ENCODE data around the gene IL31. TPM values are rescaled to one million over a fixed set of nuclear protein-coding genes. Genes with fewer than 3 reads are reported as not detected.

IL31 gene
- total RNA-seq, 1 experiment from 2014 or later = not detected

GRCh38 chr12:122142857-122143256, 31.2 kb downstream of the IL31 start:
- ChIA-PET CTCF (interaction anchor here (0.6 kb wide), 1 partner anchor 14 kb away, joined by 7 read pairs; no protein-coding TSS in a partner anchor), POLR2A (no interaction called here)
- DNase-seq (ENCODE audit: low read depth, low spot score) (no peak), ATAC-seq (no peak)
- no peak overlapping the region for H3K4me3 ChIP-seq (ENCODE audit: low read depth in 2 of 2, low read length in 2 of 2)
- no TSS peak for BruUV-seq (replicated peaks)
- H3K36me3 ChIP-seq (ENCODE audit: control insufficient read depth, insufficient read depth, low read length) = no peaks in the 10 kb centered on the region; the same call in 1 of the 2 replicates
- in situ Hi-C loops (cut with HindIII; ENCODE audit: low pct_unique_long_range_greater_than_20kb, low sequenced_read_pairs) = no loop called here
- no peak overlapping the region for H3K27ac ChIP-seq (ENCODE audit: low read length)
- TF ChIP-seq CTCF (IDR thresholded peaks at IDR 0.05) (no peak), TCF7L2 (IDR thresholded peaks at IDR 0.05; ENCODE audit: low read depth, low read length) (no peak), POLR2AphosphoS5 (IDR thresholded peaks at IDR 0.05; ENCODE audit: low read depth, low read length) (no peak), REST (IDR thresholded peaks at IDR 0.05; ENCODE audit: insufficient read depth in 1 of 2, low read depth in 2 of 2, low read length in 1 of 2) (no peak), SIN3A (IDR thresholded peaks at IDR 0.05; ENCODE audit: borderline replicate concordance, insufficient read depth, low read depth, low read length) (no peak)
- no peaks in the 10 kb centered on the region for H3K27me3 ChIP-seq (ENCODE audit: control insufficient read depth, insufficient read depth, low read length)
- H3K4me1 ChIP-seq (ENCODE audit: control insufficient read depth, insufficient read depth, low read length) = no peaks in the 10 kb centered on the region
- intact Hi-C loops (cut with micrococcal nuclease; ENCODE audit: unreplicated experiment) = no loop called here
- H3K9me3 ChIP-seq (ENCODE audit: control insufficient read depth, insufficient read depth, low read depth, low read length) = no peaks in the 10 kb centered on the region

GRCh38 chr12:122141911-122142725, 31.9 kb downstream of the IL31 start:
- DNase-seq (ENCODE audit: low read depth, low spot score) = no peak
- TF ChIP-seq POLR2AphosphoS5 (IDR thresholded peaks at IDR 0.05; ENCODE audit: low read depth, low read length) = no peak
- no peak for TF ChIP-seq TCF7L2 (IDR thresholded peaks at IDR 0.05; ENCODE audit: low read depth, low read length)
- no peak for TF ChIP-seq CTCF (IDR thresholded peaks at IDR 0.05)
- no peak for TF ChIP-seq REST (IDR thresholded peaks at IDR 0.05; ENCODE audit: insufficient read depth in 1 of 2, low read depth in 2 of 2, low read length in 1 of 2)
- no peak for TF ChIP-seq SIN3A (IDR thresholded peaks at IDR 0.05; ENCODE audit: borderline replicate concordance, insufficient read depth, low read depth, low read length)
- H3K4me3 ChIP-seq (ENCODE audit: low read depth in 2 of 2, low read length in 2 of 2) = no peak overlapping the region
- no peaks in the 10 kb centered on the region for H3K4me1 ChIP-seq (ENCODE audit: control insufficient read depth, insufficient read depth, low read length)
- no TSS peak for BruUV-seq (replicated peaks)
- in situ Hi-C loops (cut with HindIII; ENCODE audit: low pct_unique_long_range_greater_than_20kb, low sequenced_read_pairs) = no loop called here
- ChIA-PET POLR2A (no interaction called here), CTCF (interaction anchor here (0.6 kb wide), 1 partner anchor 57 kb away, joined by 11 read pairs; no protein-coding TSS in a partner anchor)
- no peaks in the 10 kb centered on the region; the same call in 1 of the 2 replicates for H3K36me3 ChIP-seq (ENCODE audit: control insufficient read depth, insufficient read depth, low read length)
- no peaks in the 10 kb centered on the region for H3K9me3 ChIP-seq (ENCODE audit: control insufficient read depth, insufficient read depth, low read depth, low read length)
- no peak overlapping the region for H3K27ac ChIP-seq (ENCODE audit: low read length)
- ATAC-seq = no peak
- intact Hi-C loops (cut with micrococcal nuclease; ENCODE audit: unreplicated experiment) = no loop called here
- H3K27me3 ChIP-seq (ENCODE audit: control insufficient read depth, insufficient read depth, low read length) = no peaks in the 10 kb centered on the region
